GM19193 (cell line): ENCODE results near the gene FBXL4.
A peak's percentile ranks its signal among the peaks of the same experiment; 100 is the strongest.

Experiments used
- POLR2A ChIP-seq: IDR thresholded peaks from 4 replicates; pipeline ENCODE4 v1.6.1; 2011; ENCODE audit not compliant: insufficient read depth, insufficient read length; ENCODE audit errors: extremely low read depth

Gene FBXL4

DNA sequence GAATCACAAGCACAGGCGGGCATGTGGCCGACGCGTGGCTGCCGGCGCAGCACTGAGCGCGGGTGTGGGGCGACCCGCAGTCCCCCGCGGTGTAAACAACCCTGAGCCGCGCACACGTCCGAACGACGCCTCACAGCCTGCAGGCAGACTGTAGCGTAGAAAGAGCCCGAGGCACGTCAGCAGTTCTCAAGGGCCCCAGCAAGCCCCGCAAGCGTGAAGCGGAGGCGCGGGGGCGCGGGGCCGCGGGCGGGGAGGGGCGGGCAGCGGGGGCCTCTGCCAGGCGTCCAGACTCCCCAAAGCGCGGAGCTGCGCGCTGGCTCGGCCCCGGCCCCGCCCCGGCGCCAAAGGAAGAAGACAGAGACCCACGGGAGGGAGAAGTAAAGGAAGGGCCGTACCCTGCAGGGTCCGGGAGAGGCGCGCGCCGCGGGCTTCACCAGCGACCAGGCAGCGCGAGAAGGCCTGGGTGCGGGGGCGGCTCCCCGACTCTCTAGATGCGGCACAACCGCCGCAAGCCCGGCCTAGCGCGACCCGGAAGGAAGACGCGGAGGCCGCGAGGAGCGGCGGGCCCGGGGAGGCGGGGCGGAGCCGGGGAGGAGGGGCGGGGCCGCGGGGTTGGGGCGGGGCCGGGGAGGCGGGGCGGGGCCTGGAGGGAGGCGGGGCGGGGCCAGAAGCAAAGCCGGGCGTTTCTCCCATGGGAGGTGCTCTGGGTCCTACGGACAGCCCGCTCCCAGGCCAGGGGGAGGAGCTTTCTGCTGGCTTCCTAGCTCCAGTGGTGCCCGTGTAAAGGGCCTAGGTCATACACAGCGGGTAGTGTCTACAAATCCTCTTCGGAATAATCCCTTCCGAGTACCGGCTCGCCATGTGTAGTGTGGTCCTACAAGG, at the start of gene FBXL4:
FBXL4 (minus strand) TSS at position 536 of the 882 bp plus-strand sequence. CDS start 20,958 bp downstream, outside the sequence.
- peak; percentile 73 for TF ChIP-seq POLR2A

DNA sequence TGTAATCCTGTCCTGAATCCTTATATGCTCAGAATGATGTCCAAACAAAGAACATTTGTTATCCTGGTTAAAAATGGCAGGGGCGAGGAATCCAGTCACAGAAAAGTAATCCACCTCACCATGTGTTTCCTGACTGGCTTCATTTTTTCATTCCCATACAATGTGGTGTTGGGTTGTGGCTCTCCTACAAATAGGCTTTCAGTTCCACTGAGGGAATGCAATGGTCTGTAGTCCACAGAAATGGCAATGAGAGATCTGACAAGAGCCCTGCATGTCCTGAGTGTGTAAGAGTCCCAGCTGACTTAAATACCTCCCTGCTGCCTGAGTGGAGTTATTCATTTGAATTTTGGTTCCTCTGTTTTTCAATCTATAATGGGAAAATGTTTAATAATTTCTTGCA, 47.4 kb upstream of the FBXL4 start:
- no peak for TF ChIP-seq POLR2A

DNA sequence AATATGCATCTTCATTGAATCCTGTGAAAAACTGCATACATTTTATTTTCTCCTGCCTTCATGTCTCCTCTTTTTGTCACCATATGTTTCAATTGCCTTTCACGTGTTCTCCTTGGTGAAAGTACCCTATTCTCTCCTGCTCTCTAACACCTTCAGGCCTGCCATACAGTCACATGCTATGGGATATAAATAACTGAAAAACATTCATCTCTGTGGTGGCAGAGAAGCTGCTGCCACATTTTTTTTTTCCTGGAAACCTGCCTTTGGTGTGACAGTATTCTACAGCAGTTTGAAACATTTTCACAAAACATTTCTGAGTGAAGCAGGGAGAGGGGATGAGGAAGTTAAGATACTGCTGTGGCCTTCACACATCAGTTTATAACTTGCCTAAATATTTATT, 44.8 kb upstream of the FBXL4 start:
- TF ChIP-seq POLR2A, result no peak

DNA sequence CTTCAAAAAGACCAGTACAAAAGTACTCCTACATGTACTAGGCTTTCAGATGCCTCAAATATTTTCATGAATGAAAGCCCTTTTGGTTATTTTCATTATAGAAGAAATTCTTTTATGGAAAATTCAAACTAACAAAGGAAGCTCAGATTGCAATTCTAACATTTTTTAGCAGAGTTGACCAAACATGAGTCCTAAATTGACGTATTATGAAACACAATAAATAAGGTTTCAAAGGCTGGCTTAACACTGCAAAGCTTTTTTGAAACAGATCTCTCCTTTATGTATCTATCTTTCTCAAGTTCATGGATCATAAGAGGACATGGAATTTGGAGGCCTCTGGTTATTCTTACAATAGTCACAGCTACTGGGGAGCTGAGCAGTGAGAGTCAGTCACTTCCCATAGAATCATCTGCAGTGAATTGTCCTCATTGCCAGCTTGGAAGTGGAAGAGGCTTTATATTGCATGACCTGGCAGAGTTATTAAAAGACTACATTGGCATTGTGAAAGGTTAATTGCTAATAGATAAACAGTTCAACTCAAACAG, 38.4 kb upstream of the FBXL4 start:
- TF ChIP-seq POLR2A, result no peak

DNA sequence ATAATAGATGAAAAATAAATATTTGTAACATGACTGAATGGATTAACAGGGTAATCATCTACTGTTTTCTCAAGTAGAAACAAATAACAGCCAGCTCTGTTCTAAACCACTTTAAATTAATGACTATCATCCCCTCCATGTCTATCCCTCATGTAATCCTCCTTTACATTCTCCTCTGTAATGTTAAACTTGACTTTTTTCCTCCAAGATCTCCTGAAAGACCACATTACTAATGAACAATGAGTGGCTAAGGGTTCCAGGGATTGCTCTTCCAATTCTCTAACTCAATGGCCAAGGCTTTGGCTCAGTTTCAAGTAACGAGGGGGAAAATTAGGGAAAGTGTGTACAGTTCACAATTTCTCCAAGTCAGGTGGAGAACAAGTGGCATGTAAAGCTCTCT, 37.6 kb upstream of the FBXL4 start:
- TF ChIP-seq POLR2A, result no peak

DNA sequence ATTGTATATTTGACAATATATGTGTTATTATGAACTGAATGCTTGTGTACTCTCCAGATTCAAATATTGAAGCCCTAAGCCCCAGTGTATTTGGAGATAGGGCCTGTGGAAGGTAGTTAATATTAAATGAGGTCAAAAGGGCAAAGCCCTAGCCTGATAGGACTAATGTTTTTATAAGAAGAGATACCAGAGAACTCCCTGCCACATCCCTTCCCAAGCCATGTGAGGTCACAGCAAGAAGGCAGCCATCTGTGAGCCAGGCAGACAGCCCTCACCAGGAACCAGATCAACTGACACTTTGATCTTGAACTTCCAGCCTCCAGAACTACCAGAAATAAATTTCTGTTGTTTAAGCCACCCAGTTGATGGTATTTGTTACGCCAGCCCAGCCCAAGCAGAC, 36.4 kb upstream of the FBXL4 start:
- TF ChIP-seq POLR2A, result no peak

DNA sequence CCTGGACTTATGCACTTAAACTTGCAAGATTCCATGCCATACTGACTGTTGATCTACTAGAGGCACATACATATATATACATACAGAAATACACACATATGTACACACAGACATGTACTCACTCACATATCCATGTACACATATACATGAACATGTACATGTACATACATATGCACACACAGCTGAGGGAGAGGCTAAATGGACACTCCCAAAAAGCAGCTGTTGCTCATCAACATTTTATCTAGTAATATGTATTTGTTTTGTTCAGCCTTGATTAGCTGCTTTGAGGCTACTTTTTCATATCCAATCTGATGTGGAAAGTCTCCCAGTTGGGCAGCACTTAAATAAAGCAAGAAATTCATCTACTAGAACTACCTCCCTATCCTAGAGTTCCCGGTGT, 33.7 kb upstream of the FBXL4 start:
- no peak for TF ChIP-seq POLR2A

DNA sequence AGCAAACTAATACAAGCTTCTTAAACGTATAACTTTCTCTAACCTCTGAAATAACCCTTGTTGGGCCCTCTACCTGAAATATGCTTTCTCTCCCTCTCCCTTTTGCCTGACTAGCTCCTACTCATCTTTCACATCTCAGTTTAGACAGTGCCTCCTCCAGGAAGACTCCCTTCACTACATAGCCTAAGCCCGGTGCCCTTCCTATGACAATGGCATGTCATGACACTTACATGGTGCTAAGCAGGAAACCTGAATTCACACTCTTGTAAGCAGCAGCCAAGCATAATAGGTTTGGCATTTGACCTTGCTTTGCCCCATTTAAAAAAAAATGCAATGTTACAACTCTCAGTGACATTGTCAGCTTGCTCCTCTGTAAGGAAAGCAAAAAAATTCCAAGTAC, 33.1 kb upstream of the FBXL4 start:
- TF ChIP-seq POLR2A, result no peak

DNA sequence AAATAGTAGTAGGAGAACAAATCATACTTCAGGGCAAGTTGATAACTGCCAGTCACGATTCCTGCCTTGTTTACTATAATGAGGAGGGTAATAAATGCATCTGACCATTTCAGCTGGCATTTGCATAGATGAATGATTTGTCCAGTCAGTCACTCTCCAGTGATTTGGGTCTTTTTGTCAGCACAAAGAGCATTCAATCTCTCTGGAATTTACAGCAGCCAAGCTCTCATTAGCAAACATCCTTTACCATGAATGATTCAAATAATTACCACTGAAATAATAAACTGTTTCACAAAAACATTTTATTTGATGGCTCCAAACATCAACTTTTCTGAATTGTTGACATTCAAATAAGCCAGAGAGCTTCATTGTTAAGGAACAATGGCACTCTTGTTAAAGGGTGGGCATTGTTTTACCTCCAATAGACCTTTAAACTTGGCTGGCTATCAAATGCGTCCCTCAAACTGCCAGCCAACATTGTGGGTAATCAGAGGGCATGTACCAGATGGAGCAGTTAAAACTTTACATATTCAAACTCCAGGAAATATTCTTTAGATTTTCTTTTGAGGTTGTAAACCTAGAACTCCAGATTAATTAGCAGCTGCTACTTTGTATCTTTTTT, 30.0 kb upstream of the FBXL4 start:
- TF ChIP-seq POLR2A, result no peak

DNA sequence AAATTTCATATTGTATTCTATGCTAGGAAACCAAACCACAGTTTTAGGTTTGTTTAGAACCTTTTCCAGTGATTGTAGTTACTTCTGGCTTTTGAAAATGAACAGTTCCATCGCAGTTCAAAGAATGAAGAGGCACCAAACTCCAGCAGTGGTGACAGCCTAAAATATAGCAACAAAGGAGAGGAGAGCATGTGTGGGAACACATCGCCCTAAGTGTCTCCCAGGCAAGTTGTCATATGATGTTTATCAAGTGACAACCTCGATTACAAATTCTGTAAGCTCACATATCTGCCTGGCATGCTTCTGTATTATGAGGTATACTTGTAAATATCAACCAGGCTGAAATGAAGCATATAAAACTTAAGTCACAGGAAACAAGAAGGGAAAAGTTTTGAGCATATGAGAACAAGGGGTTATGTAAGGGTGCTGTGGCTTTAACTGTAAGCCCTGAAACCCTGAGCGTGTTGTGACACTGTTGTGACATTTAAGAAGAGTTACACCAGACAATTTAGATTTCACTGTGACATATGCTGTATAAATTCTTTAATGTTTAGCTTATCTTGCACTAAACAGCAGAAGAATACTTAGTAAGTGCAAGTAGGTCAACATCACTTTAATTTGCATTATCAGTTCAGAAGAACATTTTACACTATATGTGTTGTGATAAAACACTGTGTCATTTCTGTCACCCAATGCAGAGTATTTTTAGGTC, 29.1 kb upstream of the FBXL4 start:
- TF ChIP-seq POLR2A, result no peak

DNA sequence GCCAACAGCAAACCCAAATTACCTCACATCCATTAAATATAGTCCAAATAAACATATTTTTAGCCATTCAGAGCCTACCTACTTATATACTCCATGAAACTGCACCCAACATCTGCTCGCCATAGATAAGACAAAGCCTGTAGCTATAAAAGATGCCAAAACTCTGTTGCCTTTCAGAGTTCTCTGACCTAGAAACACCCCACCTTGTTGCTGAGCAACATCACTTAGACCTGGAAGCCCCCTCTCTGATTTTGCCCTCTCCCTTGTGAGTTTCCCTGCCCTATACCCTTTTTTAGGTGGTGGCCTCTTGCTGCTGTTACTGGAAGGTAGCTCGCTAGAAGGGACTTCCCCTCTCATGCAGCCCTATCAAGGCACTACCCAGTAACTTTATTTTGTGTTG, 27.7 kb upstream of the FBXL4 start:
- no peak for TF ChIP-seq POLR2A

DNA sequence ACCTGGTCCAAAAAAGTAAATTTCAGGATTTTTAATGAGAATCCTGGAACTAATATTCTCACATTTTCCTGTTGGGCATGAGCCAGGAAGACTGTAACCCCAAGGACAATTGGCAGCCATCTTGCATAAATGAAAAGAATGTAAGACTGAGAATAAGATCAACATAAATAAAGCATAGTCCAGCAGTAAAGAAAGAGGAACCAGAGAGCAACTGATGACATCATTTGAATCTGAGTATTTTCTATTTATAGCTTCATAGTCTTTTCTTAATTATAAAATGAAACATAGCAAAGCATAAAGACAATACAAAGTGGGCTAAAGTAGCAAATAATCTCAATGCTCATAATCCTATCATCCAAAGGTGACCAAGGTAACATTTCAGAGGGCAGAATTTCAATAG, 26.6 kb upstream of the FBXL4 start:
- no peak for TF ChIP-seq POLR2A

DNA sequence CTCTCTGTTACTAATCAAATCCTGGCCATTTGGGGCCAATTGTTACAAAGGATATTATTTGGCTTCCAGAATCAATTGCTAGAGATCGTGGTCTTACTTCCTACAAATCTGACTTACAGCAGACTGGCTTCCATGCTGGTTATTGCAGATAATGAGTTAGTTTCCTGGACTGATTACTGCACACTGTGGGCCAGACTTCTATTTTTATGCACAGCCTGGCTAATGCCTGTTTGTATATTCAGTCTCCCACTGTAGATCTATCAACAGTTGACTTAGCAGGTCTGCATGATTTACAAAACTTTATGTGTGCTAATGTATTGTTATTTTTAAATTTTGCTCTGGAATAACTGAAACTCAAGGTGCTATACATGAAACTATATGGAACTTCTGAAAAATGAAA, 25.8 kb upstream of the FBXL4 start:
- TF ChIP-seq POLR2A, result no peak

DNA sequence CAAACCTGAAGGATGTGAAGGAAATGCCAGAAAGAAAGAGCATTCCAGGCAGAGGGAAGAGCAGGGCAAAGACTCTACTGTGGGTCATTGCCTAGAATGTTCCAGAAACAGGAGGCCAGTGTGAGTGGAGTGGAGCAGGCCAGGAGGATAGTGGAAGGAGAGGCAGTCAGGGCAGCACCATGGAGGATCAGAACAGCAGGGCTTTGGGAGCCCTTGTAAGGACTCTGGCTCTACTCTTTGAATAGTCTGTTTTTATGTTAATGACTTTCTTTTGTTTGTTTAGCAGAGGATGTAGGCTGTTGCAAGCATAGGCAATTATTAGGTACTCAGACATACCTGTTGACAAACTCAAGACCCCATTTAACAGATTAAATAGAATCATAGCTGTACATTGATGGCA, 23.6 kb upstream of the FBXL4 start:
- TF ChIP-seq POLR2A, result no peak

DNA sequence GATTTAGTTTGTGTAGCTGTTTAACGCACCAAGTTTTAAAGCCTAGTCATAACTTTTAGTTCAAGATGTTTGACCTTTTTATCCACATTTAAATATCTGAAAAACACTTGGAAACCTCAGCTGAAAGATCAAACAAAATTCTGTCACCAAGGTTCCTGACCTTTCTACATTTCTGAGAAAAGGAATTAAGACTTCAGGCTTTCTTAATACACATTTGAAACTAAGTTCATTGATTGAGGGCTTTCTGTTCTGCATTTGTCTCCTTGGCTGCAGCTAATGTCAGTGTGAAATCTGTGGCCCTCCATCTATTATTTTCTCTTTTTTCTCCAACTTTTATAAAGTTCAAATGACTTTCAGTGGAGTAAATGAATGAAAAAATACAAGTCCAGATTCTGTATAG, 22.7 kb upstream of the FBXL4 start:
- no peak for TF ChIP-seq POLR2A
